Retinal pigment epithelial cell (primary cell): ENCODE data around the gene HTRA3.

Experiments used
- DNase-seq: peaks from one replicate; pipeline ENCODE4 v3.0.0-alpha.2; 2010; ENCODE audit warnings: low read depth
- H3K4me3 ChIP-seq: 2 replicates; pipeline ENCODE4 v1.5.1; 2011; ENCODE audit warnings: mild to moderate bottlenecking, low read length, control low read depth, moderate library complexity
- CTCF ChIP-seq: conservative IDR thresholded peaks from 2 replicates; pipeline ENCODE4 v1.5.1; 2011; ENCODE audit warnings: low read depth, low read length, control low read depth, inconsistent platforms

Gene HTRA3

DNA sequence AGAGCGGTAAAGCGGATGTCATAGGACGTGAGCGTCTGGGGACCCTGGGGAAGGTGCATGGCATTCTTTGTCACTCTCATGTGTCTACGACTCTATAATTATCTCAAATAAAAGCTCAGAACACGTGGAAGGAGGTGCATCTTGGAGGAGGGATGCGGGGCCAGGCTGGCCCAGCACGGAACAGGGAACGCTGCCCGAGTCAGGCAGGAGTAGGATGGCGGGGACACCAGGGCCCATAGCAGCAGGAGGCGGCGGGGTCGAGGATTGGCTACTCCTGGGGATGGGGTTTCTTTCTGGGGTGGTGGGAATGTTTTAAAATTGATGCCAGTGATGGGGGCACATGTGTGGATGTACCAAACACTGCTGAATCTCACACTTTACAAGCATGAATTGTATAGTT lies 5.4 kb upstream of the HTRA3 start:
- no peak for TF ChIP-seq CTCF
- no peak for DNase-seq
- no peak overlapping the region for H3K4me3 ChIP-seq

DNA sequence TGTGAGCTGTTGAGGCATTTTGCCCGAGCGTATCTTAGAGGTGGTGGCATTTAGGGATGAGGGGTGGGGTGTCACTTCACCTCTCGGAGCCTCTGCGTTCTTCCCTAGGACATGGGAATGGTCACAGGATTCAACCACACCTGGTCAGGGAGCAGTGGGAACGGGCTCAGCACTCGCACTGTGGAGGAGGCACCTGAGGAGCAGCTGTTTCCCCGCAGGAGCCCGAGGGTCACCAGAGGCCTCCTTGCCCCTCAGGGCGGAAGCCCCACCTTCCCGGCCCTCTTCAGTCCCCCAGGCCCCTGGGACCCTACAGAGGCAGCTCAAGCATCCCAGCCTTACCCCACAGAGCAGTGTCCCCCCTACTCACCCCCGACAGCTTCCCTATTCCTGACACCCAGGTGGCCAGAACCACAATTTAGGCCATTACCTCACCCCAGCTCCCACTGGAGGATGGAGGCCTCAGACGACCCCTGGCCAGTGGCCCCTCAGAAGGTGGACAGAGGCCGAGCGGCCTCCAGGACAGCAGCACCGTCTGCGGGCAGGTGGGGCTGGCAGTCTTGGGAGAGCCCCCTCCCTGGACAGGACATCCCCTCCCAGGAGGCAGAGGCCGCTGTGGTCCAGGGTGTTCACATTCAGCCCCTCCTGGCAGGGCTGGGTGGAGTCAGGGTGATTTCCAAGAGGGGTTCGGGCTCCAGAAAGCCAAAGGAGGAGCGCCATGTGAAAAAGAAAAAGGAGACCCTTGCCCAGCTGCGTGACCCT lies 4.2 kb upstream of the HTRA3 start:
- no peak overlapping the region for H3K4me3 ChIP-seq
- no peak for TF ChIP-seq CTCF
- DNase-seq: no peak

DNA sequence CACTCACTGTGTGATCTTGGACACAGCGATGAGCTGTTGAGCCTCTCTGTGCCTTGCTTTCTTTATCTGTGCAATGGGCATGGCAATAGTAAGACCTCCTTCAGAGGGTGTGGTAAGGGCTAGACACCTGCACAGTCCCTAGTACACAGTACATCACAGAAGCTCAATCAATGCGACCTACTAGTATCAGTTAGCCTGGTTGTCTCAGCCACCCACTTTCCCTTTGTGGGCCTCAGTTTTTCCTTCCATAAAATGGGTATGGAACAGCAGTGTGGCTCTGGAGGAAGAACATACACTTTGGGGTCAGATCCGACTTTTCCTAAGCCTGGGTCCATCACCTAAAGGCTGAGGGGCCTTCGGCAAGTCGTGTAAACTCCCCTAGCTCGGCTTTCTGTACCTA lies 3.5 kb upstream of the HTRA3 start:
- no peak for TF ChIP-seq CTCF
- no peak overlapping the region for H3K4me3 ChIP-seq
- no peak for DNase-seq

GRCh38 chr4:8266508-8266907 lies 3.0 kb upstream of the HTRA3 start:
- H3K4me3 ChIP-seq: no peak overlapping the region
- DNase-seq: no peak
- TF ChIP-seq CTCF: no peak

GRCh38 chr4:8267077-8267476 lies 2.5 kb upstream of the HTRA3 start:
- no peak for DNase-seq
- no peak overlapping the region for H3K4me3 ChIP-seq

DNA sequence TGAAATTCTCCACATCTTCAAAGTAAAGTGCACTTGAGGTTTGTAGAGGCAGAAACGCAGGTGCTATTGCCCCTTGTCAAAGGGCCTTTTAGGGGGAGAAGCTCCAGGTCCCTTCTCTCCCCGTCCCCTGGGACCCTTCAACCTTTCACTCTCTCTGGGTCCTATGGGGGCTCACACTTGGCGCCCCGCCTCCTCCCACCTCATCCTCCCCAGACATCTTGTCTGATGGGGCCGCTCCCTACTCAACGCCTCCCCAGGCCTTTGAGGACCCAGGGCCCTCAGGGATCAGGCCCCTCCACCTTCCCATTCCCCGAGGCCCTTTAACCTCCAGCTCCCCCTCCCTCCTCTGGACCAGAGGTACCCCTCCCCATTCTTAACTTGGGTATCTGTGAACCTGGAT lies 1.3 kb upstream of the HTRA3 start:
- DNase-seq: no peak
- no peak overlapping the region for H3K4me3 ChIP-seq
- no peak for TF ChIP-seq CTCF

More at GRCh38 chr4:8267077-8267476, 2.5 kb upstream of the HTRA3 start:
- TF ChIP-seq CTCF: peak; percentile 73

DNA sequence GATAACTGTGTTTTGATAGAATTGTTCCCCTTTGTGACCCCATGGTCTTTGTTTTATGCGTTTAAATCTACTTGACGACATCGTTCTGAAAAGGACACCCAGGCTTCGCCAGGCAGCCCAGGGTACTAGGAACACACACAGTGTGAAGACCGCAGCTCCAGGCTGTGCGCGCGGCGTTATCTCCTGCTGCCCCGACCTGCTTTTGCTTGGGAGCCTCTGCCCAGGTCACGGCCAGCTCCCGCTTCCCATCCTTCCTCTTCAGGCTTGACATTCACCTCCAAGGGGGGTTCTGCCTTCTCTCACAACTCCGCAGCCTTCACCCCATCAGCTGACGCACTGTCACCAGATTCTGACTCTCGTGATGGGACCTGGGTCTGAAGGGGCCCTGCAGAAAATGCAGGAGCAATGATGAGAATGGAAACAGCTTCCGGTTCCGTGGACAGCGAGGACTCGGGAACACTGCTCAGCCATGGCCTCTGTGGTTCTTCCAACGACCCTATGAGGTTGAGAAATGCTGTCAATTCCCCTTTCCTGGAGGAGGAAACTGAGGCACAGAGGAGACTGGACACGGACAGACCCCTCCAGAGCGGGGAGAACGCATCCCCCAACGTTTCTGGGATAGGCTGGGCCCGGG lies 536 bp upstream of the HTRA3 start:
- no peak for TF ChIP-seq CTCF
- no peak overlapping the region for H3K4me3 ChIP-seq
- no peak for DNase-seq
